NCI-H1417 treated with DMSO at 0.1 percent for 48 hours (cell line): Measurements from ENCODE around the gene CDR2L.
"Not testable (repeated sequence)": the region's sequence is repeated elsewhere in the genome, so short reads cannot be mapped to it uniquely, and the experiment has no call there.

Source experiments
- DNase-seq: peaks from one replicate; lab custom pipeline; 2025; lab: John Stamatoyannopoulos, UW

The CDR2L gene

DNA sequence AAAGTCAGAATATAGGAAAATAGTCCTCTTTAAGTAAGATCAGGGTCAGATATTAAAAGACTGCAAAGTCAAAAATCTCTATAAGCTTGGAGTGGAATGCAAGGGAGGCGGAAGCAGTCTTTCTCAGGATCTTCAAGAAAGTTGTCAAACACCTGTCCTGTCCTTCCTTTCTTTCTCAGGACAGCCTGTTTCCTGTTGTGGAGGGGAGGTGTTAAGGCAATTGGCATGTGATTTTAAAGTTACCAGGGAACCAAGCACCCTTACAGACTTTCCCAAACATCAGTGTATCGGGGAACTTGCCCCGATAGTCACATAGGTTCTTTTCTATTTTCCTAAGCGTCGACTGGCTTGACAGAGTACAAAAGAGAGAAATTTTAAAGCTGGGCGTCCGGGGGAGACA lies 57.3 kb downstream of the CDR2L start:
- DNase-seq = no peak

GRCh38 chr17:75045946-75046406 lies 58.5 kb downstream of the CDR2L start:
- DNase-seq = not testable (repeated sequence)

DNA sequence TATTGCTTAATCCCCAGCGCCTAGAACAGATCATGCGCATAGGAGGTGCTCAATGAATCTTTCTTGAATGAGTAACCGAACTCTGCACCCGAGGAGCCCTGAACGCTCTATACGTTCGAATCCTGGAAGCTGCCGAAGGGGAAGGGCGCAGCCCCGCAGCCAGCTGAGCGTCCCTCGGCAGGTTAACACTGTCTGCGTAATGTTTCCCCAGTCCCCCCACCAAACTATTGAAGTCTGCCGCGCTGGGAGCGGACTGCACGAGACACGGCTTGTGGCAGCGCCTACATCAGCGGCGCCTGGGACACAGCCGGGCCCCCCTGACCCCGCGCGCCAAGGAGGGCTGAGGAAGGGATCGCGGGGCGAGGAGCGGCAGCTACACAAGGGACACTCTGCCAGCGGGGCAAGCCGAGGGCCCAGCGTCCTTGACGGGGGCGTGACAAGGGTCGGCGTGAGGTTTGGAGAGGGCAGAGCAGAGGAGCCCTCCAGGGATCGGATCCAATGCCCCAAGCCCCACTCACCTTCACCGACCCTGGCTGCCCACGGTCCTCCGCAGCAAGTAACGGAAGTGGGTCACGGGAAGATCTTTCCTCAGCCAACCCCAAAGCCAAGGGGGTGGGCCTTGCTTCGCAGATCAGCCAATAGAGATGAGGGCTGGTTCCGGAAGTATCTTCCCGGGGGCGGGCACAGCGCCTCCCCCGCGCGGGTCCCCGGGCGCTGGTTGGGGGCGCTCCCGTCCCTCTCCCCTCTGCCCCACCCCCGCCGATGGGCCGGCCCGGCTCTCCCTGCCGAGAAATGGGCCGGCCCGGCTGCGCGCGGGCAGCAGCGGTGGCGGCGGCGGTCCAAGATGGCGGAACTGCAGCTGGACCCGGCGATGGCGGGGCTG lies 59.2 kb downstream of the CDR2L start, which contains the start of the genes ATP5PD and KCTD2:
Gene ATP5PD, minus strand, starts transcription at position 563 of the 883 bp plus-strand sequence. CDS start 4,319 bp downstream, outside the sequence.
Gene KCTD2, plus strand, starts transcription at position 819 of the 883 bp plus-strand sequence. Its CDS starts 26 bp downstream, at position 845.
- peak; percentile 71 for DNase-seq

GRCh38 chr17:75047398-75048098 lies 60.1 kb downstream of the CDR2L start:
- DNase-seq = no peak

GRCh38 chr17:75048249-75048878 lies 60.9 kb downstream of the CDR2L start:
- DNase-seq = no peak

- DNase-seq = no peak
These were observed 61.6 kb downstream of the CDR2L start for GRCh38 chr17:75049057-75049456.

DNA sequence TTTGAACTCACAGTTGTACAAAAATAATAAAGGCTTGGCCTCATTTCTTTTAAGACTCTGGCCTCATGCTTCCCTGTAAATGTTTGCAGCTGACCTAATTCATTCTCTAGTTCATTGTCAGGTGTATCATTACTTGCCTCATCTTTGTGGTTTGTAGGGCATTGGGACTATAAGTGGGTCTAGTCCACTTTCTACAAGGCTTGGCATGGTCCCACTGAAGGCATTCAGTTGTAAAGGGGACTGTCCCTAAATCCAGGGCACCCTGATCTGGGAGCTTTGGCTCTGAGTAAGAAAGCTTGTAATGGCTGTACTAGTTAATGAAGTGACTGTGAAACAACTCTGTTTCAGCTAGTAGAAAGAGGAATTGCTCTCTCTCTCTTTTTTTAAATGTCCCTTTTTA lies 62.3 kb downstream of the CDR2L start:
- DNase-seq = no peak

GRCh38 chr17:75051941-75052340 lies 64.5 kb downstream of the CDR2L start:
- no peak for DNase-seq
